Retinal pigment epithelial cell (primary cell): Measurements from ENCODE around the gene POLR3K.
A peak's percentile ranks its signal among the peaks of the same experiment; 100 is the strongest.

ENCODE experiments used
- DNase-seq: peaks from one replicate; pipeline ENCODE4 v3.0.0-alpha.2; 2010; ENCODE audit warnings: low read depth
- H3K4me3 ChIP-seq: 2 replicates; pipeline ENCODE4 v1.5.1; 2011; ENCODE audit warnings: mild to moderate bottlenecking, low read length, control low read depth, moderate library complexity
- CTCF ChIP-seq: conservative IDR thresholded peaks from 2 replicates; pipeline ENCODE4 v1.5.1; 2011; ENCODE audit warnings: low read depth, low read length, control low read depth, inconsistent platforms

Gene POLR3K

GRCh38 chr16:66309-67182, 13.1 kb upstream of the POLR3K start:
- DNase-seq: no peak
- TF ChIP-seq CTCF: no peak
- no peak overlapping the region for H3K4me3 ChIP-seq

- DNase-seq: no peak
Observed at GRCh38 chr16:65745-66144, 12.3 kb upstream of the POLR3K start.

GRCh38 chr16:64914-65255, 11.5 kb upstream of the POLR3K start:
- H3K4me3 ChIP-seq: no peak overlapping the region
- TF ChIP-seq CTCF: no peak
- DNase-seq: no peak

More at GRCh38 chr16:65745-66144, 12.3 kb upstream of the POLR3K start:
- peak; percentile 95 for TF ChIP-seq CTCF
- H3K4me3 ChIP-seq: no peak overlapping the region

- DNase-seq: no peak
- no peak for TF ChIP-seq CTCF
- no peak overlapping the region for H3K4me3 ChIP-seq
Observed at GRCh38 chr16:63998-64913, 10.8 kb upstream of the POLR3K start.

GRCh38 chr16:63466-63865, 10.1 kb upstream of the POLR3K start:
- TF ChIP-seq CTCF: no peak
- DNase-seq: no peak
- H3K4me3 ChIP-seq: no peak overlapping the region

GRCh38 chr16:62968-63391, 9.6 kb upstream of the POLR3K start:
- no peak for TF ChIP-seq CTCF
- H3K4me3 ChIP-seq: no peak overlapping the region
- no peak for DNase-seq
